ENCODE measurements around the gene BTNL9.

The BTNL9 gene

DNA sequence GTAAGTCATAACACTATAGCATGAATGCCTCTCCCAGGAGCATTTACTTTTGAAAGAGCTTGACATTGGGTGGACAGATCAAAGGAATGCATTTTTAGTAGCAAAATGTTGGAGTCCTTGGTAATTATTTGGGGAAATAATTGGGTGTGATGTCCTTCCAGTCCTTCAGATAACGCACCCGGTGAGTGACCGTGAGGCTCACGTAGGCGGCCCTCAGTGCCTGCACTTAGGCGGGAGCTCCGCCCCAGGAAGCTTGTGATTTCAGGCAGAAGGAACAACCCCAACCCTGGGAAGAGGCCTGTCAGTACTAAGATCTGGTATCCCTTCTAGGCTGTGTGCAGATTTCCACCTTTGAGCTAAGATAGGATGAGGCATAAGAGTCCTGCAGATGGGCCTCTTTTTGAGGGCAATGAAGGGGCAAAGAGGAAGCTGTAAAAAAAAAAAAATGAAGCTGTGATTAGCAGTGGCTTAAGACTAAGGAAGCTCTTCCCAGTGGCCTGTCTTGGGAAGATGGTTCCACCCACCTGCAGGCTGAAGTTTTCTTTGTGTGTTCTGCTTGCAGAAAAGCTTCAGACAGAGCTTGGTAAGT is 14.9 kb downstream of the BTNL9 start:
- TF ChIP-seq NFRKB (IDR thresholded peaks at IDR 0.05) (no peak), HDGF (IDR thresholded peaks at IDR 0.05; ENCODE audit: borderline replicate concordance) (no peak), TARDBP (IDR thresholded peaks at IDR 0.05) (no peak), CTBP1 (IDR thresholded peaks at IDR 0.05; ENCODE audit: borderline replicate concordance) (no peak), SUZ12 (IDR thresholded peaks at IDR 0.05) (no peak), BHLHE40 (IDR thresholded peaks at IDR 0.05; ENCODE audit: borderline replicate concordance) (no peak), L3MBTL2 (conservative IDR thresholded peaks at IDR 0.05) (no peak), SP1 (IDR thresholded peaks at IDR 0.05) (no peak), FOXA1 (IDR thresholded peaks at IDR 0.05) (no peak), FOXM1 (IDR thresholded peaks at IDR 0.05; ENCODE audit: borderline replicate concordance) (no peak), FOXK2 (IDR thresholded peaks at IDR 0.05) (no peak), PKNOX1 (IDR thresholded peaks at IDR 0.05) (no peak), ELF4 (IDR thresholded peaks at IDR 0.05) (no peak), ZNF384 (IDR thresholded peaks at IDR 0.05) (no peak), ARNT (IDR thresholded peaks at IDR 0.05) (no peak), LEF1 (IDR thresholded peaks at IDR 0.05; ENCODE audit: borderline replicate concordance) (no peak)
- CTCF ChIA-PET: no interaction called here

GRCh38 chr5:181056431-181056830 is 16.4 kb downstream of the BTNL9 start:
- DNase-seq (ENCODE audit: extremely low spot score): no peak
- ChIA-PET CTCF (interaction anchor here (0.7 kb wide), 2 partner anchors 43 to 437 kb away, joined by 3 to 8 read pairs; no protein-coding TSS in a partner anchor), POLR2A (no interaction called here)
- TF ChIP-seq ELF4 (IDR thresholded peaks at IDR 0.05): no peak
- no peak for TF ChIP-seq SP1 (IDR thresholded peaks at IDR 0.05)
- TF ChIP-seq FOXM1 (IDR thresholded peaks at IDR 0.05; ENCODE audit: borderline replicate concordance): no peak
- TF ChIP-seq SUZ12 (IDR thresholded peaks at IDR 0.05): no peak
- TF ChIP-seq PKNOX1 (IDR thresholded peaks at IDR 0.05): no peak
- no peak for TF ChIP-seq LEF1 (IDR thresholded peaks at IDR 0.05; ENCODE audit: borderline replicate concordance)
- no peak for TF ChIP-seq NFRKB (IDR thresholded peaks at IDR 0.05)
- TF ChIP-seq ARNT (IDR thresholded peaks at IDR 0.05): no peak
- no peak for TF ChIP-seq FOXA1 (IDR thresholded peaks at IDR 0.05)
- no peak for TF ChIP-seq ZNF384 (IDR thresholded peaks at IDR 0.05)
- no peak for TF ChIP-seq TARDBP (IDR thresholded peaks at IDR 0.05)
- no peak for TF ChIP-seq CTBP1 (IDR thresholded peaks at IDR 0.05; ENCODE audit: borderline replicate concordance)

More for the DNA sequence above, 14.9 kb downstream of the BTNL9 start:
- no peak for DNase-seq (ENCODE audit: extremely low spot score)
- POLR2A ChIA-PET: interaction anchor here (1.7 kb wide), 1 partner anchor 194 kb away, joined by 4 read pairs; the partner anchor contains the start of gene ZFP62

GRCh38 chr5:181058321-181058720 is 18.3 kb downstream of the BTNL9 start:
- CTCF ChIA-PET: no interaction called here
- DNase-seq (ENCODE audit: extremely low spot score): no peak
- POLR2A ChIA-PET: no interaction called here
- TF ChIP-seq FOXM1 (IDR thresholded peaks at IDR 0.05; ENCODE audit: borderline replicate concordance): no peak
- TF ChIP-seq FOXA1 (IDR thresholded peaks at IDR 0.05): no peak
- no peak for TF ChIP-seq ARNT (IDR thresholded peaks at IDR 0.05)
- TF ChIP-seq HDGF (IDR thresholded peaks at IDR 0.05; ENCODE audit: borderline replicate concordance): no peak
- no peak for TF ChIP-seq CTBP1 (IDR thresholded peaks at IDR 0.05; ENCODE audit: borderline replicate concordance)
- no peak for TF ChIP-seq BHLHE40 (IDR thresholded peaks at IDR 0.05; ENCODE audit: borderline replicate concordance)
- TF ChIP-seq L3MBTL2 (conservative IDR thresholded peaks at IDR 0.05): no peak
- no peak for TF ChIP-seq ZNF384 (IDR thresholded peaks at IDR 0.05)
- no peak for TF ChIP-seq TARDBP (IDR thresholded peaks at IDR 0.05)
- no peak for TF ChIP-seq FOXK2 (IDR thresholded peaks at IDR 0.05)
- TF ChIP-seq PKNOX1 (IDR thresholded peaks at IDR 0.05): no peak
- no peak for TF ChIP-seq LEF1 (IDR thresholded peaks at IDR 0.05; ENCODE audit: borderline replicate concordance)
- no peak for TF ChIP-seq ELF4 (IDR thresholded peaks at IDR 0.05)
- TF ChIP-seq NFRKB (IDR thresholded peaks at IDR 0.05): no peak
- TF ChIP-seq SP1 (IDR thresholded peaks at IDR 0.05): no peak
- no peak for TF ChIP-seq SUZ12 (IDR thresholded peaks at IDR 0.05)

DNA sequence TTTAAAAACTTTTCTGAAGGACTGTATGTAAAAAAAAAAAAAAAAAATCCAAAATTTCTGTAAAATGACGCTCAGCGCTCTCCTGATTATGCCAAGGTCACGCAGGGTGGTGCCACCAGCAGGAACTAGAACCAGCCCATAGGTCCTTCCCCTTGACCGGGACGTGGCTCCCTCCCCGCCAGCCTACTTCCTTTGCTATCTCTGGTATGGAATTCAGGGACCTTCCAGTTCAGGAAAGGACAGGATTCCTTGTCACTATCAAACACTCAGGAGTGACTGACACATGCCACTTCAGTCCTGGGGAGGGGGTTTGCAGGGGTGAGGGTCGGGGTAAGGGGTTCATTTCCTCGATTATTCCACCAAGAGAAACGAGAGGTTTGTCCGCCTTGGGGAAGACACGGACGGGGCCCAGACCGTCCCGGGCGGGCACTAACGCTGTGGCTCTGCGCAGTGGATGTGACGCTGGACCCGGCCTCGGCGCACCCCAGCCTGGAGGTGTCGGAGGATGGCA is 18.8 kb downstream of the BTNL9 start:
- no peak for TF ChIP-seq L3MBTL2 (conservative IDR thresholded peaks at IDR 0.05)
- TF ChIP-seq LEF1 (IDR thresholded peaks at IDR 0.05; ENCODE audit: borderline replicate concordance): no peak
- no peak for TF ChIP-seq ELF4 (IDR thresholded peaks at IDR 0.05)
- TF ChIP-seq FOXM1 (IDR thresholded peaks at IDR 0.05; ENCODE audit: borderline replicate concordance): no peak
- TF ChIP-seq TARDBP (IDR thresholded peaks at IDR 0.05): no peak
- TF ChIP-seq FOXK2 (IDR thresholded peaks at IDR 0.05): no peak
- no peak for TF ChIP-seq BHLHE40 (IDR thresholded peaks at IDR 0.05; ENCODE audit: borderline replicate concordance)
- no peak for TF ChIP-seq NFRKB (IDR thresholded peaks at IDR 0.05)
- TF ChIP-seq FOXA1 (IDR thresholded peaks at IDR 0.05): no peak
- no peak for TF ChIP-seq ZNF384 (IDR thresholded peaks at IDR 0.05)
- TF ChIP-seq CTBP1 (IDR thresholded peaks at IDR 0.05; ENCODE audit: borderline replicate concordance): no peak
- no peak for TF ChIP-seq SUZ12 (IDR thresholded peaks at IDR 0.05)
- no peak for DNase-seq (ENCODE audit: extremely low spot score)
- ChIA-PET POLR2A (no interaction called here), CTCF (no interaction called here)

DNA sequence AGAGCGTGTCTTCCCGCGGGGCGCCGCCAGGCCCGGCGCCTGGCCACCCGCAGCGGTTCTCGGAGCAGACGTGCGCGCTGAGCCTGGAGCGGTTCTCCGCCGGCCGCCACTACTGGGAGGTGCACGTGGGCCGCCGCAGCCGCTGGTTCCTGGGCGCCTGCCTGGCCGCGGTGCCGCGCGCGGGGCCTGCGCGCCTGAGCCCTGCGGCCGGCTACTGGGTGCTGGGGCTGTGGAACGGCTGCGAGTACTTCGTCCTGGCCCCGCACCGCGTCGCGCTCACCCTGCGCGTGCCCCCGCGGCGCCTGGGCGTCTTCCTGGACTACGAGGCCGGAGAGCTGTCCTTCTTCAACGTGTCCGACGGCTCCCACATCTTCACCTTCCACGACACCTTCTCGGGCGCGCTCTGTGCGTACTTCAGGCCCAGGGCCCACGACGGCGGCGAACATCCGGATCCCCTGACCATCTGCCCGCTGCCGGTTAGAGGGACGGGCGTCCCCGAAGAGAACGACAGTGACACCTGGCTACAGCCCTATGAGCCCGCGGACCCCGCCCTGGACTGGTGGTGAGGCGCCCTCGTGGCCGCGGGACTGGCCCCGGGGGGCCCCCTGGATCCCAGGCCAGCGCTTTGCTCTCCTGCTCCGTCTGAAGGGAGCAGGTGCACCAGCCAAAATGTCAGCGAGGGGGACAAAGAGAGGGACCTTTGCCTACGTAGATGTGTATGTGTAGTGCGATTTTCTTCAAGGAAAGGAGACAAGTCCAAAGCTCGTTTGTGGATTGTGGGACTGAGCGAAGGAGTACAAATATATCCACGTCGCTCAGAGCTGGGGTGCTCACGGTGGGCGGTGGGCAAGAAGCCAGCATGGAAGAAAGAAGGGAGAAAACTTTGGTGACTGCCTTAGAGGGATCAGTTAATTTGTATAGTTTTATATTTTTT is 19.5 kb downstream of the BTNL9 start:
- TF ChIP-seq CTBP1 (IDR thresholded peaks at IDR 0.05; ENCODE audit: borderline replicate concordance) (no peak), ARNT (IDR thresholded peaks at IDR 0.05) (no peak), TARDBP (IDR thresholded peaks at IDR 0.05) (no peak)
- no peak for DNase-seq (ENCODE audit: extremely low spot score)
- ChIA-PET POLR2A (no interaction called here), CTCF (no interaction called here)

Data from HEK293T (cell line).